Neural progenitor cell (in vitro differentiated cells): ENCODE results near the gene CASP6. TPM values are rescaled to one million over a fixed set of nuclear protein-coding genes. Genes with fewer than 3 reads are reported as not detected.

ENCODE experiments used
- DNase-seq: peaks from one replicate; pipeline ENCODE4 v3.0.0-alpha.2; 2016; ENCODE audit warnings: low spot score
- H2AFZ ChIP-seq: fragments of 200-600 bp; sonication (generic); replicated peaks from 2 replicates; pipeline ENCODE4 v1.6.1; 2016; ENCODE audit warnings: antibody characterized with exemption
- H3F3A ChIP-seq: fragments of 200-600 bp; sonication (generic); 2 replicates; pipeline ENCODE4 v1.6.1; 2016; ENCODE audit warnings: antibody characterized with exemption, low read depth
- H3K27ac ChIP-seq: fragments of 200-600 bp; sonication (generic); 2 replicates; pipeline ENCODE4 v1.5.1; 2016; ENCODE audit warnings: mild to moderate bottlenecking
- H3K27me3 ChIP-seq: fragments of 200-600 bp; sonication (generic); 2 replicates; pipeline ENCODE4 v1.6.1; 2016; ENCODE audit warnings: mild to moderate bottlenecking, moderate library complexity
- H3K36me3 ChIP-seq: fragments of 200-600 bp; sonication (generic); 2 replicates; pipeline ENCODE4 v1.5.1; 2016
- H3K4me1 ChIP-seq: fragments of 200-600 bp; sonication (generic); 2 replicates; pipeline ENCODE4 v1.6.1; 2016; ENCODE audit warnings: mixed run types
- H3K4me2 ChIP-seq: fragments of 200-600 bp; sonication (generic); 2 replicates; pipeline ENCODE4 v1.6.1; 2016
- H3K4me3 ChIP-seq: fragments of 200-600 bp; sonication (generic); 2 replicates; pipeline ENCODE4 v1.5.1; 2016
- H3K79me2 ChIP-seq: fragments of 200-600 bp; sonication (generic); 2 replicates; pipeline ENCODE4 v1.6.1; 2016; ENCODE audit warnings: low read depth
- H3K9ac ChIP-seq: fragments of 200-600 bp; sonication (generic); 2 replicates; pipeline ENCODE4 v1.6.1; 2016
- H3K9me3 ChIP-seq: fragments of 200-600 bp; sonication (generic); 2 replicates; pipeline ENCODE4 v1.5.1; 2016; ENCODE audit warnings: low read depth
- H4K20me1 ChIP-seq: fragments of 200-600 bp; sonication (generic); 2 replicates; pipeline ENCODE4 v1.6.1; 2016; ENCODE audit warnings: low read depth
- H3K27ac Mint-ChIP-seq: 3 replicates; pipeline ENCODE4 v1.8.0; 2021; ENCODE audit warnings: mixed read lengths
- H3K27me3 Mint-ChIP-seq: 2 replicates; pipeline ENCODE4 v1.8.0; 2022; ENCODE audit warnings: low read depth, mild to moderate bottlenecking, inconsistent platforms, moderate library complexity, mixed read lengths; ENCODE audit not compliant: insufficient read depth
- H3K36me3 Mint-ChIP-seq: 3 replicates; pipeline ENCODE4 v1.8.0; 2021; ENCODE audit warnings: mixed read lengths
- H3K4me1 Mint-ChIP-seq: 3 replicates; pipeline ENCODE4 v1.8.0; 2021; ENCODE audit warnings: mixed read lengths
- H3K4me3 Mint-ChIP-seq: 3 replicates; pipeline ENCODE4 v1.8.0; 2021; ENCODE audit warnings: mild to moderate bottlenecking, moderate library complexity, mixed read lengths
- H3K9me3 Mint-ChIP-seq: 3 replicates; pipeline ENCODE4 v1.8.0; 2020; ENCODE audit warnings: mixed read lengths
- EZH2 ChIP-seq: fragments of 200-600 bp; sonication (generic); IDR thresholded peaks from 2 replicates; pipeline ENCODE4 v1.6.1; 2017; ENCODE audit warnings: antibody characterized with exemption, mild to moderate bottlenecking, moderate library complexity
- EZH2phosphoT487 ChIP-seq: fragments of 200-600 bp; sonication (generic); IDR thresholded peaks from 2 replicates; pipeline ENCODE4 v1.6.1; 2017; ENCODE audit warnings: antibody characterized with exemption
- total RNA-seq: library from RNA; depleted of rRNA; stranded (reverse); fragments of >200 nt; gene quantifications from 2 replicates; pipeline ENCODE4 v1.2.3, GENCODE V29; 2015; ENCODE audit warnings: low replicate concordance
- TF ChIP-seq, protein P1 (sequence below): fragments of 200-600 bp; sonication (generic); IDR thresholded peaks from 2 replicates; pipeline ENCODE4 v1.5.1; 2017; ENCODE audit warnings: antibody characterized with exemption, mild to moderate bottlenecking

The CASP6 gene
- total RNA-seq, 1 donor from 2014 or later = 37.2 TPM

DNA sequence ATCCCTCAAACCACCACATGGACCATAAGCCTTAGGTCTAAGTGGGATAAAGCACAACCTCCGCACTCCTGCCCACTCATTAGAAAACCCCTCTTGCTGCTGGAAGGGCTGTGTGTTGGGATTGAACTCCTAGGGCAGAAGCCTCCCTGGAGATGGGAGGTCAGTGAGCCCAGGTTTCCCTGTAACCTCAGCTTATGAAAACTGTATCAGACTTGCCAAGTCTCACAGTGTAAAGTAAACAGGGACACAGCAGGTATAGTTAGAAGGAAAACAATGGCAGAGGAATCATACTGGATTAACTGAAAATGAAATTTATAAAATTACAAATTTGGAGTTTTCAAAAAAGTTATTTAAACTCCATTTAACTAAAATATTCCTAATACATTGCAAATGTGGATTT, 29.9 kb downstream of the CASP6 start:
- TF ChIP-seq EZH2phosphoT487 (no peak), EZH2 (no peak)
- TF ChIP-seq, protein P1, sequence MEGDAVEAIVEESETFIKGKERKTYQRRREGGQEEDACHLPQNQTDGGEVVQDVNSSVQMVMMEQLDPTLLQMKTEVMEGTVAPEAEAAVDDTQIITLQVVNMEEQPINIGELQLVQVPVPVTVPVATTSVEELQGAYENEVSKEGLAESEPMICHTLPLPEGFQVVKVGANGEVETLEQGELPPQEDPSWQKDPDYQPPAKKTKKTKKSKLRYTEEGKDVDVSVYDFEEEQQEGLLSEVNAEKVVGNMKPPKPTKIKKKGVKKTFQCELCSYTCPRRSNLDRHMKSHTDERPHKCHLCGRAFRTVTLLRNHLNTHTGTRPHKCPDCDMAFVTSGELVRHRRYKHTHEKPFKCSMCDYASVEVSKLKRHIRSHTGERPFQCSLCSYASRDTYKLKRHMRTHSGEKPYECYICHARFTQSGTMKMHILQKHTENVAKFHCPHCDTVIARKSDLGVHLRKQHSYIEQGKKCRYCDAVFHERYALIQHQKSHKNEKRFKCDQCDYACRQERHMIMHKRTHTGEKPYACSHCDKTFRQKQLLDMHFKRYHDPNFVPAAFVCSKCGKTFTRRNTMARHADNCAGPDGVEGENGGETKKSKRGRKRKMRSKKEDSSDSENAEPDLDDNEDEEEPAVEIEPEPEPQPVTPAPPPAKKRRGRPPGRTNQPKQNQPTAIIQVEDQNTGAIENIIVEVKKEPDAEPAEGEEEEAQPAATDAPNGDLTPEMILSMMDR = no peak
- Histone ChIP-seq H2AFZ (no peak overlapping the region), H3K4me1 (no peaks in the 10 kb centered on the region), H4K20me1 (no peaks in the 10 kb centered on the region), H3K9me3 (no peaks in the 10 kb centered on the region), H3K4me3 (no peak overlapping the region), H3K27ac (no peak overlapping the region), H3K27me3 (no peaks in the 10 kb centered on the region), H3K4me2 (no peak overlapping the region), H3K79me2 (no peaks in the 10 kb centered on the region), H3K9ac (no peak overlapping the region), H3K36me3 (no peaks in the 10 kb centered on the region), H3F3A (no peaks in the 10 kb centered on the region)
- H3K27me3 Mint-ChIP-seq = no peaks in the 10 kb centered on the region
- no peaks in the 10 kb centered on the region for H3K4me1 Mint-ChIP-seq
- no peak overlapping the region for H3K27ac Mint-ChIP-seq
- no peak for DNase-seq
- H3K9me3 Mint-ChIP-seq = peaks cover 20% of the 10 kb centered on the region
- H3K36me3 Mint-ChIP-seq = peaks cover 21% of the 10 kb centered on the region
- no peak overlapping the region for H3K4me3 Mint-ChIP-seq

- Histone ChIP-seq H3K4me2 (no peak overlapping the region), H4K20me1 (no peaks in the 10 kb centered on the region), H3K9me3 (no peaks in the 10 kb centered on the region), H3K9ac (no peak overlapping the region), H3K4me3 (no peak overlapping the region), H3K27me3 (no peaks in the 10 kb centered on the region), H3K4me1 (no peaks in the 10 kb centered on the region), H3K36me3 (no peaks in the 10 kb centered on the region), H3F3A (no peaks in the 10 kb centered on the region), H3K27ac (no peak overlapping the region), H2AFZ (no peak overlapping the region), H3K79me2 (no peaks in the 10 kb centered on the region)
- Mint-ChIP-seq H3K4me1 (no peaks in the 10 kb centered on the region), H3K4me3 (no peak overlapping the region), H3K9me3 (peaks cover 18% of the 10 kb centered on the region), H3K36me3 (peaks cover 19% of the 10 kb centered on the region), H3K27ac (no peak overlapping the region), H3K27me3 (no peaks in the 10 kb centered on the region)
- TF ChIP-seq EZH2 = no peak
- TF ChIP-seq, protein P1 = no peak
- TF ChIP-seq EZH2phosphoT487 = no peak
- DNase-seq = no peak
Measured at GRCh38 chr4:109672169-109672930, 30.9 kb downstream of the CASP6 start.

- Histone ChIP-seq H3K4me3 (no peak overlapping the region), H3K36me3 (no peaks in the 10 kb centered on the region), H3K9me3 (no peaks in the 10 kb centered on the region), H3K27ac (no peak overlapping the region), H3K9ac (no peak overlapping the region), H3F3A (no peaks in the 10 kb centered on the region), H3K4me1 (no peaks in the 10 kb centered on the region), H3K27me3 (no peaks in the 10 kb centered on the region), H3K79me2 (no peaks in the 10 kb centered on the region), H4K20me1 (no peaks in the 10 kb centered on the region), H3K4me2 (no peak overlapping the region), H2AFZ (no peak overlapping the region)
- TF ChIP-seq EZH2 (no peak), EZH2phosphoT487 (no peak)
- TF ChIP-seq, protein P1 = no peak
- Mint-ChIP-seq H3K36me3 (peaks cover 14% of the 10 kb centered on the region), H3K9me3 (peaks cover 11% of the 10 kb centered on the region), H3K4me1 (no peaks in the 10 kb centered on the region), H3K27ac (no peak overlapping the region), H3K4me3 (no peak overlapping the region), H3K27me3 (no peaks in the 10 kb centered on the region)
- no peak for DNase-seq
Measured at GRCh38 chr4:109671350-109671749, 31.9 kb downstream of the CASP6 start.
